Measurements from ENCODE around the gene FCHO2. TPM values are rescaled to one million over a fixed set of nuclear protein-coding genes. Genes with fewer than 3 reads are reported as not detected.

The FCHO2 gene
- total and polyA plus RNA-seq, 2 of the 8 experiments (the other 6 are each of a cell fraction or from before 2014, with no cell fraction given) = 4.3 to 15.7 TPM

DNA sequence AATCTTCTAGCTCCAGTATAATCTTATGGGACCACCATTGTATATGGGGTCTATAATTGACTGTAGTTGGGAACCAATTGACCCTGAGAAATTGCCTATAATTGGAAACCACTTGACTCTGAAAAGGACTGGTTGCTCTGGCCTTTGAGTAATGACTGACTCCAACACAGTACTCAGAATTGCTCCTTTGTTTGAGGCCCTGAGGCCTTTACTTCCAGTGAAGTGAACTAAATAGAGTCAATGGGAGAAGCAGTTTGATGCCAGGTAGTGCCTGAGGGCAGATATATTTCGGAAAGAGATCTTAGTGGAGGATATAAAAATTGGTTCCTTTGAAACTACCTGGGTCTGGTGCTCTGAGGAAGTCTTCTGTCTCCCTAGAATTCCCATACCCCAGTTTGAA, 148.5 kb downstream of the FCHO2 start (continued):
- TF ChIP-seq GTF2F1 (IDR thresholded peaks at IDR 0.05; ENCODE audit: borderline replicate concordance, low read depth, low read length) (no peak), CTBP2 (IDR thresholded peaks at IDR 0.05; ENCODE audit: borderline replicate concordance, insufficient read depth, insufficient read length, low read length) (no peak), HDAC6 (IDR thresholded peaks at IDR 0.05; ENCODE audit: low read depth, low read length) (no peak)
